ENCODE measurements around the gene GOLGA7B.

Gene GOLGA7B

DNA sequence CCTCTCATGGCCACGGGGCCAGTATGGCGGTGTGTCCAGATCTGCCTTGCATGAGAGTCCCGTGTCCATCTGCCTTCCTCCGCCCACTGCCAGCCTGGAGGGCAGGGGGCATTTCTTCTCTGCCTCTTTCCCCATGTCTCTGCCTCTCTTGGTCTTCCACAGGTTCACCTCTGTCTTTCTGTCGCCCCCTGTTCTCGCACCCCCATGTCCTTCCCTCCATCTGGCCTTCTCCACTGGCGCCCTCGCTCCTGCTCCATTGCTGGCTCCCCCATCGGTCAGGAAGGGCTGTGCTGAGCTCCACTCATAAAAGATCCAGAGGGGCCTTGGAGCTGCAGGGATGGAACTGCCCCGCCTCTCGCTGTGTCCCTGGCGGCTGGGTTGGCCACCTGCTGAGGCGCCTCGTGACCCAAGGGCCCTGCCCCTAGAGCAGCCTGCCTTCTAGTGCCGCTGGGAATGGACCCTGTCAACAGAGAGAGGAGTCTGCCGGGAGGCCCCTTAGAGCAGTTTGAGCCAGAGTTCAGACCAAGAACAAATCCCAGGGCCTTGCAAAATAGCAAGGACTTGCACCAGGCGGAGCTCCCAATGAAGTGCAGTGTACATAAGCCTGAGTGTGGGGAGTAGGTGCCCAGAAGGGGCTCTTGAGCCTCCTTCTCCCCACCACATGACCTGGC is 42.0 kb downstream of the GOLGA7B start:
- no peak for DNase-seq
- Histone ChIP-seq H3K9me3 (ENCODE audit: severe bottlenecking) (no peaks in the 10 kb centered on the region), H3K27ac (no peak overlapping the region), H3K36me3 (no peaks in the 10 kb centered on the region), H3K4me3 (ENCODE audit: low read depth, low read length) (no peak overlapping the region), H3K27me3 (ENCODE audit: insufficient read depth, low read depth, severe bottlenecking) (no peaks in the 10 kb centered on the region)
- TF ChIP-seq, protein P1, sequence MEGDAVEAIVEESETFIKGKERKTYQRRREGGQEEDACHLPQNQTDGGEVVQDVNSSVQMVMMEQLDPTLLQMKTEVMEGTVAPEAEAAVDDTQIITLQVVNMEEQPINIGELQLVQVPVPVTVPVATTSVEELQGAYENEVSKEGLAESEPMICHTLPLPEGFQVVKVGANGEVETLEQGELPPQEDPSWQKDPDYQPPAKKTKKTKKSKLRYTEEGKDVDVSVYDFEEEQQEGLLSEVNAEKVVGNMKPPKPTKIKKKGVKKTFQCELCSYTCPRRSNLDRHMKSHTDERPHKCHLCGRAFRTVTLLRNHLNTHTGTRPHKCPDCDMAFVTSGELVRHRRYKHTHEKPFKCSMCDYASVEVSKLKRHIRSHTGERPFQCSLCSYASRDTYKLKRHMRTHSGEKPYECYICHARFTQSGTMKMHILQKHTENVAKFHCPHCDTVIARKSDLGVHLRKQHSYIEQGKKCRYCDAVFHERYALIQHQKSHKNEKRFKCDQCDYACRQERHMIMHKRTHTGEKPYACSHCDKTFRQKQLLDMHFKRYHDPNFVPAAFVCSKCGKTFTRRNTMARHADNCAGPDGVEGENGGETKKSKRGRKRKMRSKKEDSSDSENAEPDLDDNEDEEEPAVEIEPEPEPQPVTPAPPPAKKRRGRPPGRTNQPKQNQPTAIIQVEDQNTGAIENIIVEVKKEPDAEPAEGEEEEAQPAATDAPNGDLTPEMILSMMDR (IDR thresholded peaks at IDR 0.05; ENCODE audit: low read depth, low read length), result no peak

DNA sequence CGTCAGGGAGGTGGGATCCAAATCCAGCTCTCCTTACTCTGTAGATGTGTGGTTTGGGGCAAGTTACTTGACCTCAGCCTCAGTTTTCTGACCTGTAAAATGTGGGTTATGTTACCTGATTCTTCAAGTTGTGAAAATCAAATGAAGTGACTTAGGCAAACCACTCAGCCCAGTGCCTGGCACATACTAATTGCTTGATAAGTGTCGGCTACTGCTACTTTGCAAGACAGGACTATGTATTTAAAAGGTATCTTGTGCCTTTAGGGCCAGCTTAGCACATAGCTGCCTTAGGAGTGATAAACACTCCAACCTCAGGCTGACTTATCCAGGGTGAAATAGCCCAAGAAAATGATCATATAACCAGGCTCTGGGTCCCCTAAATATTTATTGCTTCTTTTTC is 42.9 kb downstream of the GOLGA7B start:
- H3K36me3 ChIP-seq, result no peaks in the 10 kb centered on the region
- no peaks in the 10 kb centered on the region for H3K9me3 ChIP-seq (ENCODE audit: severe bottlenecking)
- H3K27me3 ChIP-seq (ENCODE audit: insufficient read depth, low read depth, severe bottlenecking), result no peaks in the 10 kb centered on the region
- H3K4me3 ChIP-seq (ENCODE audit: low read depth, low read length), result no peak overlapping the region
- no peak for DNase-seq
- TF ChIP-seq, protein P1 (IDR thresholded peaks at IDR 0.05; ENCODE audit: low read depth, low read length), result no peak
- H3K27ac ChIP-seq, result no peak overlapping the region

DNA sequence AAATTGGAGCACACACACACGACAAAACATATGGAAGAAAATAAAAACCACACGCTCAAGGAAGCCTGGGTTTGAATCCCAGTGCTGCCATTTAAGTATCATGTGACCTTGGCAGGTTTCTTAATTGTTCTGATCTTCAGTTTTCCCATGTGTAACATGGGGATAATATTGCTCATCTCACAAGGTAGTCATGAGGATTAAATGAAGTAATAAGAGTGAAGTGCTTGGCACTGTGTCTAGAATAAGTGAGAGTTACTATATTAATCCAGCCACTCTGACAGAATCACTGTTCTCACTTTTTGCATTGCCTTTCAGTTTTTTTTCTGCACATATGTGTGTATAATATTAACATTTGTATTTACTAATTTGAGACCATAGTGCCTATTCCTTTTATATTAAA is 43.3 kb downstream of the GOLGA7B start:
- Histone ChIP-seq H3K9me3 (ENCODE audit: severe bottlenecking) (no peaks in the 10 kb centered on the region), H3K27me3 (ENCODE audit: insufficient read depth, low read depth, severe bottlenecking) (no peaks in the 10 kb centered on the region), H3K36me3 (no peaks in the 10 kb centered on the region), H3K27ac (no peak overlapping the region), H3K4me3 (ENCODE audit: low read depth, low read length) (no peak overlapping the region)
- TF ChIP-seq, protein P1 (IDR thresholded peaks at IDR 0.05; ENCODE audit: low read depth, low read length), result no peak
- DNase-seq, result no peak

DNA sequence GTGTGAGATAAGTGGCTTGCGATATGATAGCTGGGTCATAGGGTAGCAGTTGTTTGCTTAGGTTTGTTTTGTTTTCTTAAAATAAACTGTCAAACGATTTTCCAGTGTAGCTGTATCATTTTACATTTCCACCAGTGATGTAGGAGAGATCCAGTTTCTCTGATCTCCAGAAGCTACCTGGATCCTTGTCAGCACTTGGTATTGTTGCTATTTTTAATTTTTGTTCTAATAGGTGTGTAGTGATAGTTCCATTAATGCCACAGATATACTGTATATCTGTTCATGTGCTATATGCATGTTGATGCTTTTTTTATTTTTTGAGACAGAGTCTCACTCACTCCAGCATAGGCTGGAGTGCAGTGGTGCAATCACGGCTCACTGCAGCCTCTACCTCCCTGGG is 44.4 kb downstream of the GOLGA7B start:
- no peaks in the 10 kb centered on the region for H3K36me3 ChIP-seq
- TF ChIP-seq, protein P1 (IDR thresholded peaks at IDR 0.05; ENCODE audit: low read depth, low read length), result no peak
- no peak overlapping the region for H3K27ac ChIP-seq
- H3K27me3 ChIP-seq (ENCODE audit: insufficient read depth, low read depth, severe bottlenecking), result no peaks in the 10 kb centered on the region
- H3K4me3 ChIP-seq (ENCODE audit: low read depth, low read length), result no peak overlapping the region
- no peak for DNase-seq
- no peaks in the 10 kb centered on the region for H3K9me3 ChIP-seq (ENCODE audit: severe bottlenecking)

DNA sequence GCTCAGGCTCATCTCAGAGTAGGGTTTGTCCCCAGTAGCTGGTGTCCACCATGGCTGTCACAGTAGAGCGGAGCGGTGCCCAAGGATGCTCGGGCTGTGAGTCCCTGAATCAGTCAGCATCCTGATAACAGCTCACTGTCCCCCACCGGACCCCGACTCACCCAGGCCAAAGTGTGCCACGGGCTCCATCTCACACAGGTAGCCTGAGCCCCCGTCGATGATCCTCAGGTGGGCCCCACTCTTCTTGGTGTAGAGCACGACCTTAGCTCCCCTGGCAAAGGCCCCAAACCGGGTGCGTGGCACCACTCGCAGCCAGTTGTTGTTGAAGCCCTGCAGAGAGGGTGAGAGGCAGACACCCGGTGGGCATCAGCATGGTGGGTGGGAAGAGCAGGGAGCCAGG is 45.4 kb downstream of the GOLGA7B start:
- Histone ChIP-seq H3K27me3 (ENCODE audit: insufficient read depth, low read depth, severe bottlenecking) (no peaks in the 10 kb centered on the region), H3K36me3 (no peaks in the 10 kb centered on the region)
- TF ChIP-seq, protein P1 (IDR thresholded peaks at IDR 0.05; ENCODE audit: low read depth, low read length), result no peak

DNA sequence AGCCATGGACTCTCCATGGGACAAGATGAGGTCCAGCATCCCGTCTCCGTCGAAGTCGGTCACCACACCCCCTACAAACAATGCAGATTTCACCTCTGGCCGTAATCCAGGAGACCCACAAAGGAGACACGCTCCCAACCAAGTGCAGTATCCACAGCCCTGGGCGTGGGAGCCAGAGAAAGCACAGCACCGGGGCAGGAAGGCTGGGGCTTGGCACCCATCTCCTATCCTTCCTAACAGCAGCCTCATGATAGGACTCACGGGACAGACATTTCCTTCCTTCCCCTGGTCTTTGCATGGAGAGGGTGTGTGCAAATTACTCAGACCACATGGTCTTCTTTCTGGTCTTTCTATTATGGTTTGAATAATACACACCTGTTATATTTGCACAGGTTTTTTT is 46.3 kb downstream of the GOLGA7B start:
- no peak overlapping the region for H3K4me3 ChIP-seq (ENCODE audit: low read depth, low read length)
- H3K9me3 ChIP-seq (ENCODE audit: severe bottlenecking), result no peaks in the 10 kb centered on the region
- TF ChIP-seq, protein P1 (IDR thresholded peaks at IDR 0.05; ENCODE audit: low read depth, low read length), result no peak
- no peak for DNase-seq
- H3K27ac ChIP-seq, result no peak overlapping the region
- no peaks in the 10 kb centered on the region for H3K36me3 ChIP-seq
- H3K27me3 ChIP-seq (ENCODE audit: insufficient read depth, low read depth, severe bottlenecking), result no peaks in the 10 kb centered on the region

More for the DNA sequence above, 45.4 kb downstream of the GOLGA7B start:
- Histone ChIP-seq H3K9me3 (ENCODE audit: severe bottlenecking) (no peaks in the 10 kb centered on the region), H3K4me3 (ENCODE audit: low read depth, low read length) (no peak overlapping the region), H3K27ac (no peak overlapping the region)
- DNase-seq, result no peak
